OCI-LY7 (cell line): ENCODE results near the gene ST6GAL2.

Experiments
- EZH2phosphoT487 ChIP-seq: fragments of 200-600 bp; sonication (generic); IDR thresholded peaks from 2 replicates; pipeline ENCODE4 v1.6.1; 2018; ENCODE audit warnings: low read depth, borderline replicate concordance, mild to moderate bottlenecking, mixed run types, antibody characterized with exemption, low read length, moderate library complexity, mixed read lengths
- TF ChIP-seq, protein P1 (sequence below): fragments of 200-600 bp; sonication (generic); conservative IDR thresholded peaks from 2 replicates; pipeline ENCODE4 v1.5.1; 2014; ENCODE audit warnings: mild to moderate bottlenecking, antibody characterized with exemption, low read length, moderate library complexity, mixed read lengths

DNA sequence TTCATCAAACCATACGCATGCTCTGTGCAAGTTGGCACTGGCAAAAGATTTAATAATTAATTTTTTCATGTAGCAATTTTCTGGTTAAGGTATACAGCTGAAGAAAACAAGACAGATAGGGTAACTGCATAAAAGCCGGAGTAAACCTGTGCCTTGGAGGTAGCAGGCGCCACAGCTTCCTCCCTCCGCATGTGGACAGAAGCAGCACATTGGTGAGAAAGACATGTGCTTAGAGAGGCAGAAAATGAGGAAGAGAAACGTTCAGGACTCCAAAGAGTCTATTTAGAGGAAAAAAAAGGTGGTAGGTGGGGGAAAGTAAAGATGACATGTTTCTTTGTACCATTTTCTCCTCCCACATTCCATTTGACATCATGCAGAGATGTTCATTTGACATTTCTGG is 9.3 kb downstream of the ST6GAL2 start:
- TF ChIP-seq, protein P1, sequence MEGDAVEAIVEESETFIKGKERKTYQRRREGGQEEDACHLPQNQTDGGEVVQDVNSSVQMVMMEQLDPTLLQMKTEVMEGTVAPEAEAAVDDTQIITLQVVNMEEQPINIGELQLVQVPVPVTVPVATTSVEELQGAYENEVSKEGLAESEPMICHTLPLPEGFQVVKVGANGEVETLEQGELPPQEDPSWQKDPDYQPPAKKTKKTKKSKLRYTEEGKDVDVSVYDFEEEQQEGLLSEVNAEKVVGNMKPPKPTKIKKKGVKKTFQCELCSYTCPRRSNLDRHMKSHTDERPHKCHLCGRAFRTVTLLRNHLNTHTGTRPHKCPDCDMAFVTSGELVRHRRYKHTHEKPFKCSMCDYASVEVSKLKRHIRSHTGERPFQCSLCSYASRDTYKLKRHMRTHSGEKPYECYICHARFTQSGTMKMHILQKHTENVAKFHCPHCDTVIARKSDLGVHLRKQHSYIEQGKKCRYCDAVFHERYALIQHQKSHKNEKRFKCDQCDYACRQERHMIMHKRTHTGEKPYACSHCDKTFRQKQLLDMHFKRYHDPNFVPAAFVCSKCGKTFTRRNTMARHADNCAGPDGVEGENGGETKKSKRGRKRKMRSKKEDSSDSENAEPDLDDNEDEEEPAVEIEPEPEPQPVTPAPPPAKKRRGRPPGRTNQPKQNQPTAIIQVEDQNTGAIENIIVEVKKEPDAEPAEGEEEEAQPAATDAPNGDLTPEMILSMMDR, result no peak
- no peak for TF ChIP-seq EZH2phosphoT487
